Glomerular endothelial cell (primary cell): ENCODE data around the gene SCNN1G. TPM values are rescaled to one million over a fixed set of nuclear protein-coding genes. Genes with fewer than 3 reads are reported as not detected.
"Not testable (repeated sequence)": the region's sequence is repeated elsewhere in the genome, so short reads cannot be mapped to it uniquely, and the experiment has no call there.

ENCODE experiments used
- DNase-seq: peaks from one replicate; pipeline ENCODE4 v3.0.0-alpha.2; 2011; ENCODE audit warnings: low read depth, low spot score; ENCODE audit errors: extremely low read depth
- total RNA-seq: library from RNA; depleted of rRNA; stranded (reverse); fragments of >200 nt; gene quantifications from 2 replicates; pipeline ENCODE4 v1.2.3, GENCODE V29; 2015

The SCNN1G gene
- total RNA-seq, 1 donor from 2014 or later = not detected

GRCh38 chr16:23248261-23249194 is 66.0 kb downstream of the SCNN1G start:
- no peak for DNase-seq

- DNase-seq = no peak
Observed at GRCh38 chr16:23249830-23250229, 67.3 kb downstream of the SCNN1G start.

DNA sequence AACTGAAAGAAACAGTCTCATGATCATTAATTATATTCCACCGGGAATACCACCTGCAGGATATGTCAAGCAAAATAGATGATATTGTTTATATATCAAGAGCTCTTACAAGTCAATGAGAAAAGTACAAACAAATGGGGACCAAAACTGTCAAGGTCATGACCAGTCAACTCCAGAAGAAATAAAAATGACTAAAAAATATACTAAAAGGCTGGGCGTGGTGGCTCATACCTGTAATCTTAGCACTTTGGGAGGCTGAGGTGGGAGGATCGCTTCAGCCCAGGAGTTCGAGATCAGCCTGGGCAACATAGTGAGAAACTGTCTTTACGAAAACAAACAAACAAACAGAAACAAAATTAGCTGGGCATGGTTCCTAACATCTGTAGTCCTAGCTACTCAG is 69.8 kb downstream of the SCNN1G start:
- no peak for DNase-seq

DNA sequence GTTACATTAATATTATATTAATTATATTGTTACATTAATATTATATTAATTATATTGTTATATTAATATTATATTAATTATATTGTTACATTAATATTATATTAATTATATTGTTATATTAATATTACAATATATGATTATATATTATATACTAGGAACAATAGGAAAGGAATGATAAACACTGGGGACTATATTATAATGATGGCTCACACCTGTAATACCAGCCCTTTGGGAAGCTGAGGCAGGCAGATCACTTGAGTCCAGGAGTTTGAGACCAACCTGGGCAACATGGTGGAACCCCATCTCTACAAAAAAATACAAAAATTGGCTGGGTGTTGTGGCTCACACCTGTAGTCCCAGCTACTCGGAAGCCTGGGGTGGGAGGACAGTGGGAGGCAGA is 71.1 kb downstream of the SCNN1G start:
- DNase-seq = not testable (repeated sequence)

DNA sequence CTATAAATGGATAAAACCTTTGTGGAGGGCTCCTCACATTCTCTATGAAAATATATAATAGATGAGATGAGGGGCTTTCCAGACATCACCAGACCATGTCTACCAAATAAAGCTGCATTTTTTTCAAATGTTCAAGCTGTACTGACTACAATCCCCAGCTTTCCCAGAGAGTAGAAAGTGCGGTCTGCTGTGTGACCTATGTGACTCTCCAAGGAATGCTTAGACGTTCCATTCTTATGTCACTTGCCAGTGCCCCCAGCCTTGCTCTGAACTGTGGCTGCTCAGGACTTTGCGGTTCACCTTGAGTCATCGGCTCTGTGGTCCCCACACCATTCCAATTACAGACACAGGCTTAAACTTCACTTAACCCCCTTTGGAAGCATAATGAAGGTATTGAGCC is 71.8 kb downstream of the SCNN1G start:
- DNase-seq = no peak

GRCh38 chr16:23255000-23255399 is 72.5 kb downstream of the SCNN1G start:
- DNase-seq = no peak

DNA sequence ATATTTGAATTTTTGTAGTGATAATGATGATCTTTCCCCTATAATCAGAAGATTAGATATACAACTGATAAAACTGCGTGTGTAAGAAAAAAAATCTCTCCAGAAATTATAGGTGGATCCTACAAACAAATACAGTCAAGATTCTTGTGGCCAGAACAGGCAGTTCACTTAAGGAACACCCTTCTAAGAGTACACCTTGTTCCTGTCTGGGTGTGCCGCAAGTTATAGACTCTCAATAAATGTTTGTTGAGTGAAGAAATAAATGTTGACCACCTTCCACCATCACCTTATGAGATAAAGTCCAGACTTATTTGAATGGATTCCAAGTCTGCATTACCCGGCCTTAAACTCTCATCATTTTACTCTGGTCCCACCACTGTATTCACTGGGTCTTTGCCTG is 73.9 kb downstream of the SCNN1G start:
- DNase-seq = no peak

DNA sequence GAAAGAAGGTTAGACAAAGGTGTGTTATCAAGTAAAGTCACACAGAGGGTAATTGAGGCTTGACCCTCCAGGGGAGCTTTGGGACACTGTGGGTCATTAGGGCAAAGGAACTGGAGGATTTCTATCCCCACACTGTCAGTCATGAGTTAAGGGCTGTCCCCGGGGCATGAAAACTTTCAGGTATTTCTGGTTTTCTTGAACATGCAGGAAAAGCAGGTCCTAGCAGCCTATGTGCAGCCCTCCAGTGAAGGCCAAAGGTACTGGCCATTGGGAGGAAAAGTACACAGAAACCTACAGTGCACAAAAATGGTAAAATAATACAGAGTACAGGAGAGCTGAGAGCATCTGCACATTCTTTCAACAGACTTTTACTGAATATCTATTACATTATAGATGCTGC is 75.1 kb downstream of the SCNN1G start:
- DNase-seq = no peak

- DNase-seq = no peak
Observed at GRCh38 chr16:23258919-23259237, 76.3 kb downstream of the SCNN1G start.

Other genes starting within 250 kb of the SCNN1G start
- 18.7 and 50.6 TPM in 2 replicates for gene USP31, start 33.3 kb upstream of the SCNN1G start, total RNA-seq
- 0.19 and 0.29 TPM in 2 replicates for gene SCNN1B, start 119.6 kb downstream of the SCNN1G start, total RNA-seq